K562 (cell line): ENCODE results near the gene NRCAM. TPM values are rescaled to one million over a fixed set of nuclear protein-coding genes. Genes with fewer than 3 reads are reported as not detected.

ENCODE experiments used
- CXXC5 ChIP-seq: fragments of 250-450 bp; sonication (Bioruptor Pico); IDR thresholded peaks from 2 replicates; pipeline ENCODE4 v1.8.0; 2022; ENCODE audit warnings: inconsistent platforms, mild to moderate bottlenecking, moderate library complexity
- GTF2A2 ChIP-seq: IDR thresholded peaks from 2 replicates; pipeline ENCODE4 v1.6.1; 2016; ENCODE audit warnings: mild to moderate bottlenecking, missing genetic modification characterization, missing compliant biosample characterization
- HDAC6 ChIP-seq: IDR thresholded peaks from 2 replicates; pipeline ENCODE4 v1.6.1; 2012; ENCODE audit warnings: low read depth, mild to moderate bottlenecking, control low read depth, inconsistent platforms, low read length, moderate library complexity
- NFIC ChIP-seq: fragments of 450-650 bp; IDR thresholded peaks from 2 replicates; pipeline ENCODE4 v1.6.1; 2017; ENCODE audit warnings: mild to moderate bottlenecking, inconsistent platforms
- PHF20 ChIP-seq: fragments of 450-650 bp; IDR thresholded peaks from 2 replicates; pipeline ENCODE4 v1.6.1; 2018; ENCODE audit not compliant: partially characterized antibody
- RBM17 ChIP-seq: fragments of 200-400 bp; formaldehyde crosslinking; IDR thresholded peaks from 2 replicates; pipeline ENCODE4 v1.6.1; 2017; ENCODE audit warnings: low read depth, mild to moderate bottlenecking, low read length, borderline replicate concordance
- RHOXF2B ChIP-seq: fragments of 250-450 bp; sonication (Bioruptor Pico); conservative IDR thresholded peaks from 2 replicates; pipeline ENCODE4 v1.5.1; 2021
- U2AF2 ChIP-seq: fragments of 200-400 bp; formaldehyde crosslinking; optimal IDR thresholded peaks from 2 replicates; pipeline ENCODE3; 2017; ENCODE audit warnings: low read depth, mild to moderate bottlenecking, low read length
- polyA plus RNA-seq, 8 experiments: library from polyadenylated mRNA; depleted of rRNA in 4 of 8; stranded (reverse) in 5 of 8; unstranded in 3 of 8; fragments of >200 nt; fragmentation: Nextera tagmentation in 2 of 8; fragmentation: Illumina TruSeq in 1 of 8; extraction: Ambion mirVana in 2 of 8; extraction: Trizol in 1 of 8; gene quantifications; 2 replicates each; pipeline versions ENCODE4 v1.2.1 to v1.2.3, GENCODE V29; 2011 to 2014; ENCODE audit warnings: inconsistent platforms in 1 of 8, missing spikeins in 1 of 8
- total RNA-seq, 7 experiments: library from RNA; depleted of rRNA in 6 of 7; stranded (reverse); fragments of >200 nt in 6 of 7; fragmentation: Illumina TruSeq in 2 of 7; extraction: Trizol in 2 of 7; gene quantifications; 2 replicates each; pipeline versions ENCODE4 v1.2.1 to v1.2.3, GENCODE V29; 2011 to 2021; ENCODE audit warnings: low replicate concordance in 1 of 7
- TF ChIP-seq, protein P1 (sequence below): IDR thresholded peaks from 3 replicates; pipeline ENCODE4 v1.6.1; 2011; ENCODE audit warnings: borderline replicate concordance, mild to moderate bottlenecking, moderate library complexity; ENCODE audit not compliant: insufficient read length; ENCODE audit errors: extremely low read depth
- TF ChIP-seq, protein P2 (sequence below): fragments of 250-450 bp; sonication (Bioruptor Pico); IDR thresholded peaks from 2 replicates; pipeline ENCODE4 v1.4.0; 2020; ENCODE audit warnings: mild to moderate bottlenecking, moderate library complexity
- TF ChIP-seq, protein P3 (sequence below): fragments of 200-800 bp; sonication (Bioruptor generic); IDR thresholded peaks from 2 replicates; pipeline ENCODE4 v1.6.1; 2017; ENCODE audit warnings: missing genetic modification characterization, missing compliant biosample characterization
- TF ChIP-seq, protein P4 (sequence below): sonication (generic); IDR thresholded peaks from 2 replicates; pipeline ENCODE4 v1.6.1; 2016
- TF ChIP-seq, protein P5 (sequence below): fragments of 450-650 bp; IDR thresholded peaks from 2 replicates; pipeline ENCODE4 v1.6.1; 2018; ENCODE audit warnings: mild to moderate bottlenecking, low read depth; ENCODE audit not compliant: partially characterized antibody
- TF ChIP-seq, protein P6 (sequence below), 2 experiments: fragments of 450-650 bp in 1 of 2; IDR thresholded peaks; 2 replicates each; pipeline ENCODE4 v1.6.1; 2011 to 2017; ENCODE audit warnings: low read depth in 2 of 2, antibody characterized with exemption in 1 of 2, borderline replicate concordance in 1 of 2, low read length in 1 of 2, mild to moderate bottlenecking in 1 of 2, mixed read lengths in 1 of 2; ENCODE audit not compliant: control insufficient read depth in 1 of 2

Gene NRCAM
- total and polyA plus RNA-seq, 9 of the 15 experiments (the other 6 are each of a cell fraction or from before 2014, with no cell fraction given) = 0.03 to 0.54 (median 0.12) TPM; not detected in 1

DNA sequence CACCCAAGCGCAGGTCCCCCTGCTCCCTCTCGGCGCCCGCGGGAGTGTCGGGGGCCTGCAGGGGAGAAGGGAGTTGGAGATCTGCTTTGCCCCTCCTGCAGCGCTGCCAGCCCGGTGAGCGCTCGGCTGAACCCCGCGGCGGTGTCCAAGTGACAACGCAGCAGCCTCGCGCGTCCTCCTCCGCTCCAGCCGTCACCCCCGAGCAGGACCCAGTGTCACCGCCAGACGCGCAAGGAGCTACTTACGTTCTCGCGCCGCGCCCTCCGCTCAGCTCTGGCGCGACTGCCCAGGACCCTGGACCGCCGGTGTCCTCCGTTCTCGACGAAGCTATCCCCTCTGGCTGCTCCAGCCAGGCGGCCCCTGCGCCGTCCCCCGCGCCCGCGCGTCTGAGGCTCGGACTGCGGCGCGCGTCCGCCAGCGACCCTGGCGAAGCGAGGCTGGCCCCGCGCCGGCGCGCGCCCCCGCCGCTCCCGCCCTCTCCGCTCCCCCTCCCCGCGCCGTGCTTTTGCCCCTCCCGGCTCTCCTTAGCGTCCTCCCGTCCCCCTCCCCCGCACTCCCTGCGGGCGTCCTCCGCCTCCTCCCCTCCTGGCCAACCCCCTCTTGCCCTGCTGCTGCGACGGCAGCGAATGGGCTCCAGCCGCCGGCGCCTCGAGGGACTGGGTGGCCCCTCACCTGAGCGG lies at the start of gene NRCAM (continued):
- TF ChIP-seq, protein P1, sequence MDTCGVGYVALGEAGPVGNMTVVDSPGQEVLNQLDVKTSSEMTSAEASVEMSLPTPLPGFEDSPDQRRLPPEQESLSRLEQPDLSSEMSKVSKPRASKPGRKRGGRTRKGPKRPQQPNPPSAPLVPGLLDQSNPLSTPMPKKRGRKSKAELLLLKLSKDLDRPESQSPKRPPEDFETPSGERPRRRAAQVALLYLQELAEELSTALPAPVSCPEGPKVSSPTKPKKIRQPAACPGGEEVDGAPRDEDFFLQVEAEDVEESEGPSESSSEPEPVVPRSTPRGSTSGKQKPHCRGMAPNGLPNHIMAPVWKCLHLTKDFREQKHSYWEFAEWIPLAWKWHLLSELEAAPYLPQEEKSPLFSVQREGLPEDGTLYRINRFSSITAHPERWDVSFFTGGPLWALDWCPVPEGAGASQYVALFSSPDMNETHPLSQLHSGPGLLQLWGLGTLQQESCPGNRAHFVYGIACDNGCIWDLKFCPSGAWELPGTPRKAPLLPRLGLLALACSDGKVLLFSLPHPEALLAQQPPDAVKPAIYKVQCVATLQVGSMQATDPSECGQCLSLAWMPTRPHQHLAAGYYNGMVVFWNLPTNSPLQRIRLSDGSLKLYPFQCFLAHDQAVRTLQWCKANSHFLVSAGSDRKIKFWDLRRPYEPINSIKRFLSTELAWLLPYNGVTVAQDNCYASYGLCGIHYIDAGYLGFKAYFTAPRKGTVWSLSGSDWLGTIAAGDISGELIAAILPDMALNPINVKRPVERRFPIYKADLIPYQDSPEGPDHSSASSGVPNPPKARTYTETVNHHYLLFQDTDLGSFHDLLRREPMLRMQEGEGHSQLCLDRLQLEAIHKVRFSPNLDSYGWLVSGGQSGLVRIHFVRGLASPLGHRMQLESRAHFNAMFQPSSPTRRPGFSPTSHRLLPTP = no peak
- TF ChIP-seq, protein P2, sequence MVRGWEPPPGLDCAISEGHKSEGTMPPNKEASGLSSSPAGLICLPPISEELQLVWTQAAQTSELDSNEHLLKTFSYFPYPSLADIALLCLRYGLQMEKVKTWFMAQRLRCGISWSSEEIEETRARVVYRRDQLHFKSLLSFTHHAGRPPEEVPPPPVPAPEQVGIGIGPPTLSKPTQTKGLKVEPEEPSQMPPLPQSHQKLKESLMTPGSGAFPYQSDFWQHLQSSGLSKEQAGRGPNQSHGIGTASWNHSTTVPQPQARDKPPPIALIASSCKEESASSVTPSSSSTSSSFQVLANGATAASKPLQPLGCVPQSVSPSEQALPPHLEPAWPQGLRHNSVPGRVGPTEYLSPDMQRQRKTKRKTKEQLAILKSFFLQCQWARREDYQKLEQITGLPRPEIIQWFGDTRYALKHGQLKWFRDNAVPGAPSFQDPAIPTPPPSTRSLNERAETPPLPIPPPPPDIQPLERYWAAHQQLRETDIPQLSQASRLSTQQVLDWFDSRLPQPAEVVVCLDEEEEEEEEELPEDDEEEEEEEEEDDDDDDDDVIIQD (CRISPR knock-in tag) = no peak
- TF ChIP-seq, protein P3, sequence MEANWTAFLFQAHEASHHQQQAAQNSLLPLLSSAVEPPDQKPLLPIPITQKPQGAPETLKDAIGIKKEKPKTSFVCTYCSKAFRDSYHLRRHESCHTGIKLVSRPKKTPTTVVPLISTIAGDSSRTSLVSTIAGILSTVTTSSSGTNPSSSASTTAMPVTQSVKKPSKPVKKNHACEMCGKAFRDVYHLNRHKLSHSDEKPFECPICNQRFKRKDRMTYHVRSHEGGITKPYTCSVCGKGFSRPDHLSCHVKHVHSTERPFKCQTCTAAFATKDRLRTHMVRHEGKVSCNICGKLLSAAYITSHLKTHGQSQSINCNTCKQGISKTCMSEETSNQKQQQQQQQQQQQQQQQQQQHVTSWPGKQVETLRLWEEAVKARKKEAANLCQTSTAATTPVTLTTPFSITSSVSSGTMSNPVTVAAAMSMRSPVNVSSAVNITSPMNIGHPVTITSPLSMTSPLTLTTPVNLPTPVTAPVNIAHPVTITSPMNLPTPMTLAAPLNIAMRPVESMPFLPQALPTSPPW (CRISPR knock-in tag) = peak; percentile 34; the same call in 1 of the 2 replicates
- TF ChIP-seq RBM17 (no peak), PHF20 (no peak), GTF2A2 (no peak), HDAC6 (peak; percentile 84), RHOXF2B (CRISPR knock-in tag) (no peak), U2AF2 (no peak), NFIC (no peak), CXXC5 (CRISPR knock-in tag) (no peak)
- TF ChIP-seq, protein P4, sequence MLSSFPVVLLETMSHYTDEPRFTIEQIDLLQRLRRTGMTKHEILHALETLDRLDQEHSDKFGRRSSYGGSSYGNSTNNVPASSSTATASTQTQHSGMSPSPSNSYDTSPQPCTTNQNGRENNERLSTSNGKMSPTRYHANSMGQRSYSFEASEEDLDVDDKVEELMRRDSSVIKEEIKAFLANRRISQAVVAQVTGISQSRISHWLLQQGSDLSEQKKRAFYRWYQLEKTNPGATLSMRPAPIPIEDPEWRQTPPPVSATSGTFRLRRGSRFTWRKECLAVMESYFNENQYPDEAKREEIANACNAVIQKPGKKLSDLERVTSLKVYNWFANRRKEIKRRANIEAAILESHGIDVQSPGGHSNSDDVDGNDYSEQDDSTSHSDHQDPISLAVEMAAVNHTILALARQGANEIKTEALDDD = no peak
- TF ChIP-seq, protein P5, sequence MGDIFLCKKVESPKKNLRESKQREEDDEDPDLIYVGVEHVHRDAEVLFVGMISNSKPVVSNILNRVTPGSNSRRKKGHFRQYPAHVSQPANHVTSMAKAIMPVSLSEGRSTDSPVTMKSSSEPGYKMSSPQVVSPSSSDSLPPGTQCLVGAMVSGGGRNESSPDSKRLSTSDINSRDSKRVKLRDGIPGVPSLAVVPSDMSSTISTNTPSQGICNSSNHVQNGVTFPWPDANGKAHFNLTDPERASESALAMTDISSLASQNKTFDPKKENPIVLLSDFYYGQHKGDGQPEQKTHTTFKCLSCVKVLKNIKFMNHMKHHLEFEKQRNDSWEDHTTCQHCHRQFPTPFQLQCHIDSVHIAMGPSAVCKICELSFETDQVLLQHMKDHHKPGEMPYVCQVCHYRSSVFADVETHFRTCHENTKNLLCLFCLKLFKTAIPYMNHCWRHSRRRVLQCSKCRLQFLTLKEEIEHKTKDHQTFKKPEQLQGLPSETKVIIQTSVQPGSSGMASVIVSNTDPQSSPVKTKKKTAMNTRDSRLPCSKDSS = no peak
- TF ChIP-seq, protein P6, sequence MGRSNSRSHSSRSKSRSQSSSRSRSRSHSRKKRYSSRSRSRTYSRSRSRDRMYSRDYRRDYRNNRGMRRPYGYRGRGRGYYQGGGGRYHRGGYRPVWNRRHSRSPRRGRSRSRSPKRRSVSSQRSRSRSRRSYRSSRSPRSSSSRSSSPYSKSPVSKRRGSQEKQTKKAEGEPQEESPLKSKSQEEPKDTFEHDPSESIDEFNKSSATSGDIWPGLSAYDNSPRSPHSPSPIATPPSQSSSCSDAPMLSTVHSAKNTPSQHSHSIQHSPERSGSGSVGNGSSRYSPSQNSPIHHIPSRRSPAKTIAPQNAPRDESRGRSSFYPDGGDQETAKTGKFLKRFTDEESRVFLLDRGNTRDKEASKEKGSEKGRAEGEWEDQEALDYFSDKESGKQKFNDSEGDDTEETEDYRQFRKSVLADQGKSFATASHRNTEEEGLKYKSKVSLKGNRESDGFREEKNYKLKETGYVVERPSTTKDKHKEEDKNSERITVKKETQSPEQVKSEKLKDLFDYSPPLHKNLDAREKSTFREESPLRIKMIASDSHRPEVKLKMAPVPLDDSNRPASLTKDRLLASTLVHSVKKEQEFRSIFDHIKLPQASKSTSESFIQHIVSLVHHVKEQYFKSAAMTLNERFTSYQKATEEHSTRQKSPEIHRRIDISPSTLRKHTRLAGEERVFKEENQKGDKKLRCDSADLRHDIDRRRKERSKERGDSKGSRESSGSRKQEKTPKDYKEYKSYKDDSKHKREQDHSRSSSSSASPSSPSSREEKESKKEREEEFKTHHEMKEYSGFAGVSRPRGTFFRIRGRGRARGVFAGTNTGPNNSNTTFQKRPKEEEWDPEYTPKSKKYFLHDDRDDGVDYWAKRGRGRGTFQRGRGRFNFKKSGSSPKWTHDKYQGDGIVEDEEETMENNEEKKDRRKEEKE (IDR thresholded peaks at IDR 0.05; ENCODE audit: borderline replicate concordance in 1 of 2, control insufficient read depth in 1 of 2, low read depth in 2 of 2, low read length in 1 of 2) = no peak
